SJCRH30 (cell line): ENCODE measurements around the gene SLC35G4. TPM values are rescaled to one million over a fixed set of nuclear protein-coding genes. Genes with fewer than 3 reads are reported as not detected.
"Not testable (repeated sequence)": the region's sequence is repeated elsewhere in the genome, so short reads cannot be mapped to it uniquely, and the experiment has no call there.

Experiments used
- DNase-seq, 2 experiments: peaks; one replicate each; pipeline ENCODE4 v3.0.0-alpha.2; 2015 to 2020
- H3K27ac ChIP-seq: fragments of 250-450 bp; sonication (Bioruptor Pico); 2 replicates; pipeline ENCODE4 v1.5.1; 2020; ENCODE audit warnings: mild to moderate bottlenecking, moderate library complexity
- H3K27me3 ChIP-seq: fragments of 250-450 bp; sonication (Bioruptor Pico); 2 replicates; pipeline ENCODE4 v1.5.1; 2020; ENCODE audit warnings: mild to moderate bottlenecking, moderate library complexity
- H3K36me3 ChIP-seq: fragments of 250-450 bp; sonication (Bioruptor Pico); 2 replicates; pipeline ENCODE4 v1.5.1; 2020; ENCODE audit warnings: mild to moderate bottlenecking, moderate library complexity
- H3K4me1 ChIP-seq: fragments of 250-450 bp; sonication (Bioruptor Pico); 2 replicates; pipeline ENCODE4 v1.5.1; 2020; ENCODE audit warnings: mild to moderate bottlenecking, moderate library complexity
- H3K4me3 ChIP-seq: fragments of 250-450 bp; sonication (Bioruptor Pico); 2 replicates; pipeline ENCODE4 v1.5.1; 2020; ENCODE audit warnings: mild to moderate bottlenecking, moderate library complexity
- H3K9me3 ChIP-seq: fragments of 250-450 bp; sonication (Bioruptor Pico); replicated peaks from 2 replicates; pipeline ENCODE4 v1.5.1; 2020; ENCODE audit warnings: mild to moderate bottlenecking, moderate library complexity
- total RNA-seq: library from RNA; depleted of rRNA; stranded (reverse); fragments of >200 nt; shearing (Covaris generic); gene quantifications from 2 replicates; pipeline ENCODE4 v1.2.3, GENCODE V29; 2014; rRNA removed

SLC35G4 gene
- total RNA-seq = not detected in 2 replicates

- H3K9me3 ChIP-seq, H3K27me3 ChIP-seq, H3K36me3 ChIP-seq, H3K27ac ChIP-seq, DNase-seq, H3K4me3 ChIP-seq, H3K4me1 ChIP-seq: not testable (repeated sequence)
These were observed at the start of gene SLC35G4 for GRCh38 chr18:11609488-11609887. Gene SLC35G4 (plus strand): TSS chr18:11609596. CDS start chr18:11609596, 0 bp downstream.

GRCh38 chr18:11561293-11561692 lies 48.1 kb upstream of the SLC35G4 start:
- Histone ChIP-seq H3K4me1 (no peaks in the 10 kb centered on the region), H3K27ac (no peak overlapping the region), H3K36me3 (no peaks in the 10 kb centered on the region), H3K4me3 (no peak overlapping the region), H3K27me3 (no peaks in the 10 kb centered on the region), H3K9me3 (no peaks in the 10 kb centered on the region)
- DNase-seq = no peak

DNA sequence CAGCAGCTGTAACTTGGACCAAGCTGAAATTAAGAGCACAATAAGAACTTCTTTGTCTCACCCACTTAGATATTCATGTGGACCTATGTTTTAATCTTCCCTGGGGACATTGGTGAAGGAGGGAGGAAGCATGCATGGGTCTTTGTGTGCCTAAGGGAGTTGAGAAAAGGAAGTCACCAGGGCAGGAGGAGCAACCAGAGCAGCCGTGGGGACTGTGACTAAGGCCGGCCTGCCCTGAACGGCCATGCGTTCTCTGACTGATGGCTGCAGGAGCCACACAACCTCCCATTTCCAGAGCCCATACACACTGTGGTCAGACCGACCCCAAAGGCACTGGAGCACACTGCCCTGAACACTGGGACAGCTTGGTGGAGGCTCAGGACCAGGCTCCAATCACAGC lies 43.7 kb upstream of the SLC35G4 start:
- Histone ChIP-seq H3K9me3 (no peaks in the 10 kb centered on the region), H3K36me3 (no peaks in the 10 kb centered on the region), H3K4me1 (no peaks in the 10 kb centered on the region), H3K27ac (no peak overlapping the region), H3K27me3 (no peaks in the 10 kb centered on the region), H3K4me3 (no peak overlapping the region)
- DNase-seq = no peak

- no peaks in the 10 kb centered on the region for H3K9me3 ChIP-seq
- no peak for DNase-seq
- no peaks in the 10 kb centered on the region for H3K36me3 ChIP-seq
- no peak overlapping the region for H3K4me3 ChIP-seq
- no peaks in the 10 kb centered on the region for H3K4me1 ChIP-seq
- no peaks in the 10 kb centered on the region for H3K27me3 ChIP-seq
- H3K27ac ChIP-seq = no peak overlapping the region
These were observed 43.0 kb upstream of the SLC35G4 start for GRCh38 chr18:11566236-11566965.

- Histone ChIP-seq H3K27ac (no peak overlapping the region), H3K27me3 (no peaks in the 10 kb centered on the region), H3K4me1 (no peaks in the 10 kb centered on the region), H3K4me3 (no peak overlapping the region), H3K36me3 (no peaks in the 10 kb centered on the region), H3K9me3 (no peaks in the 10 kb centered on the region)
- no peak for DNase-seq
These were observed 42.0 kb upstream of the SLC35G4 start for GRCh38 chr18:11567396-11567795.

DNA sequence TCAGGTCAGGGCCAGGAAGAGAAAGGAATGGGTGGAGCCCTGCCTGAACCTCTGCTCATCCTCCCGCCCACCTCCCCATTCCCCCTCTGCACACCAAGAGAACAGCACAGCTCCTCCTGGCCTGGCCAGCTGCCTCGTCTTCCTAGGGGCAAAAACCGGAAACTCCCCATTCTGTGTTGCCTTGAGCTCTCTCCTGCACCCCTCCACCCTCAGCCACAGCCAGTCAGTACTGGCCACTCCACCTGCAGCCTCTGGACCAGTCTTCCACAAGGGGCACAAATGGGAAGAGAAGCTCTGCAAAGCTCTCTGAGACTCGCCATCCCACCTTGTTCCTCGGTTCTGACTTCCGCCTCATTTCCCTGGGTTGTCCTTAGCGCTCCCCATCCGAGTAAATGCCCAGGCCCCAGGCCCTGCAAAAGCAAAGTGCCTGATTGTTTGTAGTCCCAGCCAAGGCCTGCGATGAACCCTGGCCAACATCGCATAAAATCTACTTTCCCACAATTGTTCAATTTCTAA lies 39.3 kb upstream of the SLC35G4 start:
- Histone ChIP-seq H3K27me3 (no peaks in the 10 kb centered on the region), H3K4me3 (no peak overlapping the region), H3K9me3 (no peaks in the 10 kb centered on the region), H3K36me3 (no peaks in the 10 kb centered on the region), H3K27ac (no peak overlapping the region), H3K4me1 (no peaks in the 10 kb centered on the region)
- DNase-seq = no peak

- no peak overlapping the region for H3K4me3 ChIP-seq
- DNase-seq = peak in 1 of 2 experiments; percentile 22
- no peaks in the 10 kb centered on the region for H3K9me3 ChIP-seq
- no peaks in the 10 kb centered on the region for H3K36me3 ChIP-seq
- no peak overlapping the region for H3K27ac ChIP-seq
- no peaks in the 10 kb centered on the region for H3K27me3 ChIP-seq
- no peaks in the 10 kb centered on the region for H3K4me1 ChIP-seq
These were observed 38.5 kb upstream of the SLC35G4 start for GRCh38 chr18:11570769-11571412.

- H3K4me3 ChIP-seq = no peak overlapping the region
- H3K36me3 ChIP-seq = no peaks in the 10 kb centered on the region
- H3K27ac ChIP-seq = no peak overlapping the region
- no peak for DNase-seq
- no peaks in the 10 kb centered on the region for H3K4me1 ChIP-seq
- H3K27me3 ChIP-seq = no peaks in the 10 kb centered on the region
- no peaks in the 10 kb centered on the region for H3K9me3 ChIP-seq
These were observed 37.2 kb upstream of the SLC35G4 start for GRCh38 chr18:11572201-11572600.

- no peak for DNase-seq
- Histone ChIP-seq H3K27ac (no peak overlapping the region), H3K36me3 (no peaks in the 10 kb centered on the region), H3K9me3 (no peaks in the 10 kb centered on the region), H3K4me3 (no peak overlapping the region), H3K27me3 (no peaks in the 10 kb centered on the region), H3K4me1 (no peaks in the 10 kb centered on the region)
These were observed 34.9 kb upstream of the SLC35G4 start for GRCh38 chr18:11574545-11574944.

- DNase-seq = no peak
- Histone ChIP-seq H3K27me3 (no peaks in the 10 kb centered on the region), H3K9me3 (no peaks in the 10 kb centered on the region), H3K27ac (no peak overlapping the region), H3K4me3 (no peak overlapping the region), H3K36me3 (no peaks in the 10 kb centered on the region), H3K4me1 (no peaks in the 10 kb centered on the region)
These were observed 31.9 kb upstream of the SLC35G4 start for GRCh38 chr18:11577271-11578112.

GRCh38 chr18:11578799-11579198 lies 30.6 kb upstream of the SLC35G4 start:
- no peaks in the 10 kb centered on the region for H3K27me3 ChIP-seq
- no peak for DNase-seq
- no peaks in the 10 kb centered on the region for H3K4me1 ChIP-seq
- H3K27ac ChIP-seq = no peak overlapping the region
- no peak overlapping the region for H3K4me3 ChIP-seq
- no peaks in the 10 kb centered on the region for H3K36me3 ChIP-seq
- no peaks in the 10 kb centered on the region for H3K9me3 ChIP-seq

DNA sequence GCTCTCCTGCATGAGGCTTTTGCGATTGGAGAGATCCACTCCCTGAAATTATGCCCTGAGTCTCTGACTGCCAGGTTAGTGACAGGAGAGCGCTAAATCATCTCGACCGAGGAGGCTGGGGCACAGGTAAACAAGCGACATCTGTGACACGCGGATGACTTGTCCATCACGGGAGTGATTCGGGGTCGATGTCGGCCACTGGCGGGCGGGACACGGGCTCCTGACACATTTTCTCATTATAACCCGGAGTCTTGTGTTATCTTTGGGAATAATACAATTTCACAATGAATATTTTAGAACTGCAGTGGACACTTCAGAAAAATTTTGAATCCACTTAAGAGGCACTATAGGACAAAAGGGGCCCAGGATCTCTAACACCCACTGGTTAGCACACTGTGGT lies 29.5 kb upstream of the SLC35G4 start:
- no peaks in the 10 kb centered on the region for H3K4me1 ChIP-seq

GRCh38 chr18:11581286-11581685 lies 28.1 kb upstream of the SLC35G4 start:
- H3K9me3 ChIP-seq = no peaks in the 10 kb centered on the region
- H3K36me3 ChIP-seq = no peaks in the 10 kb centered on the region
- no peak for DNase-seq
- no peaks in the 10 kb centered on the region for H3K27me3 ChIP-seq
- no peak overlapping the region for H3K4me3 ChIP-seq
- H3K27ac ChIP-seq = no peak overlapping the region
- no peaks in the 10 kb centered on the region for H3K4me1 ChIP-seq

More for the DNA sequence above, 29.5 kb upstream of the SLC35G4 start:
- Histone ChIP-seq H3K9me3 (no peaks in the 10 kb centered on the region), H3K27me3 (no peaks in the 10 kb centered on the region), H3K4me3 (no peak overlapping the region), H3K27ac (no peak overlapping the region), H3K36me3 (no peaks in the 10 kb centered on the region)
- no peak for DNase-seq

DNA sequence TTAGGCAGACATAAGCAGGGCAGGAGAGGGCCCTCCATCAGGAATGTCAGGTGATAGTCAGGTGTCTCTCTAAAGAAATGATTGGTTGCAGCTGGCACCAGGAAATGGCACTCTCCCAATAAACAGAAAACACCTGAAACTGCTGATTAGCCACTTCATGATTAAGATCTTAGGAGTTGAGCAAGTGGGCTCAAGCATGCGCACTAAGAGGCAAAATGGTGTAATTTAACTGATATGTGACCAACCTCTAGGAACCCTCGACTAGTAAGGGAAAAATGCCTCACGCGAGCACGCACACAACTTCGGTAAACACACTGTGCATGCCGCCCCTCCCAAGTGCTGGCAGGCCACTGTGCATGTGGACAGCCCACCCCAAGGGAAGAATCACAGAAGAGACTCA lies 23.8 kb upstream of the SLC35G4 start:
- no peak for DNase-seq
- Histone ChIP-seq H3K4me3 (no peak overlapping the region), H3K9me3 (no peaks in the 10 kb centered on the region), H3K4me1 (peaks cover 8% of the 10 kb centered on the region; the same call in 1 of the 2 replicates), H3K36me3 (no peaks in the 10 kb centered on the region), H3K27me3 (no peaks in the 10 kb centered on the region), H3K27ac (no peak overlapping the region)

- Histone ChIP-seq H3K27me3 (no peaks in the 10 kb centered on the region), H3K4me3 (no peak overlapping the region), H3K9me3 (no peaks in the 10 kb centered on the region), H3K27ac (no peak overlapping the region), H3K36me3 (no peaks in the 10 kb centered on the region), H3K4me1 (peaks cover 8% of the 10 kb centered on the region; the same call in 1 of the 2 replicates)
- no peak for DNase-seq
These were observed 22.5 kb upstream of the SLC35G4 start for GRCh38 chr18:11586896-11587295.
